Fibroblast of lung (primary cell): ENCODE results near the gene NODAL. TPM values are rescaled to one million over a fixed set of nuclear protein-coding genes. Genes with fewer than 3 reads are reported as not detected.

Experiments
- DNase-seq, 2 donors: peaks; one replicate each; pipeline versions ENCODE4 v3.0.0 to v3.0.0-alpha.2; 2010; ENCODE audit warnings: low read depth in 2 of 2
- H2AFZ ChIP-seq: 2 replicates; pipeline ENCODE4 v1.5.1; 2012; ENCODE audit warnings: low read length, control low read depth, inconsistent platforms
- H3K27ac ChIP-seq: 2 replicates; pipeline ENCODE4 v1.5.1; 2011; ENCODE audit warnings: low read length, control low read depth; ENCODE audit not compliant: insufficient read depth
- H3K27me3 ChIP-seq: 2 replicates; pipeline ENCODE4 v1.5.1; 2011; ENCODE audit warnings: mild to moderate bottlenecking, low read length; ENCODE audit not compliant: control insufficient read depth, insufficient read depth
- H3K36me3 ChIP-seq: 2 replicates; pipeline ENCODE4 v1.5.1; 2011; ENCODE audit warnings: low read length; ENCODE audit not compliant: control insufficient read depth, insufficient read depth
- H3K4me1 ChIP-seq: 2 replicates; pipeline ENCODE4 v1.5.1; 2011; ENCODE audit warnings: low read length; ENCODE audit not compliant: control insufficient read depth, insufficient read depth; ENCODE audit errors: extremely low read depth
- H3K4me2 ChIP-seq: 2 replicates; pipeline ENCODE4 v1.5.1; 2011; ENCODE audit warnings: low read length, control low read depth; ENCODE audit not compliant: insufficient read depth; ENCODE audit errors: extremely low read depth
- H3K4me3 ChIP-seq, 4 experiments: fragments of 200-600 bp in 1 of 4; sonication (generic) in 1 of 4; replicated peaks in 1 of 4; 2 replicates each; pipeline ENCODE4 v1.5.1; 2011 to 2016; ENCODE audit warnings: low read length in 4 of 4, low read depth in 3 of 4, mild to moderate bottlenecking in 3 of 4, control low read depth in 2 of 4, inconsistent platforms in 1 of 4, mixed read lengths in 1 of 4; ENCODE audit not compliant: insufficient read depth in 1 of 4; ENCODE audit errors: control extremely low read depth in 1 of 4
- H3K79me2 ChIP-seq: 2 replicates; pipeline ENCODE4 v1.5.1; 2012; ENCODE audit warnings: mild to moderate bottlenecking, low read length, inconsistent platforms; ENCODE audit not compliant: control insufficient read depth, insufficient read depth
- H3K9ac ChIP-seq: 2 replicates; pipeline ENCODE4 v1.5.1; 2011; ENCODE audit warnings: mild to moderate bottlenecking, low read length, control low read depth; ENCODE audit not compliant: insufficient read depth
- H3K9me3 ChIP-seq: 2 replicates; pipeline ENCODE4 v1.5.1; 2012; ENCODE audit warnings: low read depth, low read length; ENCODE audit not compliant: control insufficient read depth, insufficient read depth
- H4K20me1 ChIP-seq: 2 replicates; pipeline ENCODE4 v1.5.1; 2011; ENCODE audit warnings: low read length; ENCODE audit not compliant: control insufficient read depth, insufficient read depth; ENCODE audit errors: extremely low read depth
- EZH2 ChIP-seq: IDR thresholded peaks from 2 replicates; pipeline ENCODE4 v1.5.1; 2012; ENCODE audit warnings: low read length, control low read depth, mild to moderate bottlenecking; ENCODE audit errors: missing control alignments
- polyA plus RNA-seq, 2 donors: library from polyadenylated mRNA; depleted of rRNA in 1 of 2; stranded (reverse) in 1 of 2; unstranded in 1 of 2; fragments of >200 nt; gene quantifications; 2 replicates each; pipeline ENCODE4 v1.2.1, GENCODE V29; 2011 to 2012; ENCODE audit warnings: missing spikeins in 1 of 2
- total RNA-seq: library from RNA; depleted of rRNA; stranded (reverse); fragments of >200 nt; gene quantifications from 2 replicates; pipeline ENCODE4 v1.2.1, GENCODE V29; 2014
- TF ChIP-seq, protein P1 (sequence below), 2 donors: IDR thresholded peaks in 1 of 2; conservative IDR thresholded peaks in 1 of 2; 1 replicate in 1 of 2; 2 replicates in 1 of 2; pipeline ENCODE4 v1.5.1; 2011 to 2012; ENCODE audit warnings: low read length in 2 of 2, control low read depth in 1 of 2, inconsistent platforms in 1 of 2, low read depth in 1 of 2, mild to moderate bottlenecking in 1 of 2

The NODAL gene
- total and polyA plus RNA-seq, 2 donors (not counting 1 experiment from before 2014, with no cell fraction given): not detected

DNA sequence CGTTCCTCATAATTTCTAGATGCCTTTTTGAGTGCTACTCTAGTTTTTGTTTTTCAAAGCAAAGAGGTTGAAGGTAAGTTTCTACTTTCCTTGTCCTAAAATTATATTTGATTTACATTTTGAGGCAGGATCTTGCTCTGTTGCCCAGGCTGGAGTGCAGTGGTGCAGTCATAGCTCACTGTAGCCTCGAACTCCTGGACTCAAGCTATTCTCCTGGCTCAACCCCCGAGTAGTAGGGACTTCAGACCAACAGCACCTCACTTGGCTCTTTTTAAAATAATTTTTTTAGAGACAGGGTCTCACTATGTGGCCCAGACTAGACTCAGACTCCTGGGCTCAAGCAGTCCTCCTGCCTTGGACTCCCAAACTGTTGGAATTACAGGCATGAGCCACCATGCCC is 22.8 kb downstream of the NODAL start:
- H4K20me1 ChIP-seq: no peaks in the 10 kb centered on the region
- DNase-seq: no peak
- H3K9ac ChIP-seq: no peak overlapping the region
- H3K27ac ChIP-seq: no peak overlapping the region
- H3K9me3 ChIP-seq: no peaks in the 10 kb centered on the region
- H3K4me1 ChIP-seq: peaks cover 10% of the 10 kb centered on the region
- no peak overlapping the region for H2AFZ ChIP-seq
- TF ChIP-seq EZH2: no peak
- TF ChIP-seq, protein P1, sequence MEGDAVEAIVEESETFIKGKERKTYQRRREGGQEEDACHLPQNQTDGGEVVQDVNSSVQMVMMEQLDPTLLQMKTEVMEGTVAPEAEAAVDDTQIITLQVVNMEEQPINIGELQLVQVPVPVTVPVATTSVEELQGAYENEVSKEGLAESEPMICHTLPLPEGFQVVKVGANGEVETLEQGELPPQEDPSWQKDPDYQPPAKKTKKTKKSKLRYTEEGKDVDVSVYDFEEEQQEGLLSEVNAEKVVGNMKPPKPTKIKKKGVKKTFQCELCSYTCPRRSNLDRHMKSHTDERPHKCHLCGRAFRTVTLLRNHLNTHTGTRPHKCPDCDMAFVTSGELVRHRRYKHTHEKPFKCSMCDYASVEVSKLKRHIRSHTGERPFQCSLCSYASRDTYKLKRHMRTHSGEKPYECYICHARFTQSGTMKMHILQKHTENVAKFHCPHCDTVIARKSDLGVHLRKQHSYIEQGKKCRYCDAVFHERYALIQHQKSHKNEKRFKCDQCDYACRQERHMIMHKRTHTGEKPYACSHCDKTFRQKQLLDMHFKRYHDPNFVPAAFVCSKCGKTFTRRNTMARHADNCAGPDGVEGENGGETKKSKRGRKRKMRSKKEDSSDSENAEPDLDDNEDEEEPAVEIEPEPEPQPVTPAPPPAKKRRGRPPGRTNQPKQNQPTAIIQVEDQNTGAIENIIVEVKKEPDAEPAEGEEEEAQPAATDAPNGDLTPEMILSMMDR (conservative IDR thresholded peaks at IDR 0.05 in 1 of 2, IDR thresholded peaks at IDR 0.05 in 1 of 2; ENCODE audit: low read depth in 1 of 2, low read length in 2 of 2): no peak
- H3K27me3 ChIP-seq: no peaks in the 10 kb centered on the region
- H3K36me3 ChIP-seq: peaks cover 7% of the 10 kb centered on the region
- peaks cover 25% of the 10 kb centered on the region for H3K79me2 ChIP-seq
- no peak overlapping the region for H3K4me3 ChIP-seq
- H3K4me2 ChIP-seq: no peak overlapping the region

DNA sequence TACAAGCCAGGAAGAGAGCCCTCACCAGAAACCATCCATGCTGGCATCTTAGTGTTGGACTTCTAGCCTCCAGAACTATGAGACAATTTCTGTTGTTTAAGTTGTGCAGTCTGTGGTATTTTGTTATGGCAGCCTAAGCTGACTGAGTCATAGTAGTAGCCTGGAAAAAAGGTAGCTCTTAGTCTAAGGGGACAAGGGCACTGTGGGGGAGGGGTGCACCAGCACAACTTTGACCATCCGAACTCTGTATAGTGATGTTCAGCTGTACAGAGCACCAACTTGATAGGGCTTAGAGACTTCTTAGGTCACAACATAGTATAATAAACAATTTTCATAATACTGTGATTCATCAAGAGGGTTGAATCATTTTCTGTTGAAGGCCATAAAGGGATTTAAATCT is 23.3 kb downstream of the NODAL start:
- H3K4me3 ChIP-seq: no peak overlapping the region
- peaks cover 27% of the 10 kb centered on the region for H3K79me2 ChIP-seq
- no peaks in the 10 kb centered on the region for H3K9me3 ChIP-seq
- no peaks in the 10 kb centered on the region for H4K20me1 ChIP-seq
- peaks cover 7% of the 10 kb centered on the region for H3K36me3 ChIP-seq
- H3K27me3 ChIP-seq: no peaks in the 10 kb centered on the region
- H3K27ac ChIP-seq: peak overlapping the region; percentile 24
- peaks cover 10% of the 10 kb centered on the region for H3K4me1 ChIP-seq
- TF ChIP-seq, protein P1 (conservative IDR thresholded peaks at IDR 0.05 in 1 of 2, IDR thresholded peaks at IDR 0.05 in 1 of 2; ENCODE audit: low read depth in 1 of 2, low read length in 2 of 2): no peak
- TF ChIP-seq EZH2: no peak
- H3K9ac ChIP-seq: no peak overlapping the region
- peak overlapping the region; percentile 30 for H3K4me2 ChIP-seq
- H2AFZ ChIP-seq: no peak overlapping the region
- DNase-seq: peak; percentile 80 to 83

DNA sequence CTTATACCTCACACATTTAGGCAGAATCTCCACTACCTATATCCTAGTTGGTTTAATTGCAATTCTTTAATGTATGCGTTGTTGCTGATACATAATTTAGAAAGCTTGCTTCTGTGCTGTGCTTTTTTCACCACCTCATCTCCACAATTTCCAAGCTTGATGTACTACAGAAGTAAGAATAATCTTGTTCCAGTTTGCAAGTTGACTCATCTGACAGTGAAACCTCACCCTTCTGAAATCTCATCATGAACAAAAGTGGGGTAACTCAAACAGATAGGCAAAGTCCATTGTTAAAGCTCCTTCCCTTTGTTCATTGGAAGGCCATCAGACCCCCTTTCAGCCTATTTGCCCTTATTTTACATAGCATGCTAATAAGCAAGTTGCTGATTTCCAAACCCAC is 23.9 kb downstream of the NODAL start:
- Histone ChIP-seq H3K4me3 (no peak overlapping the region), H3K4me1 (peaks cover 10% of the 10 kb centered on the region), H3K4me2 (peak overlapping the region; percentile 30), H3K79me2 (peaks cover 32% of the 10 kb centered on the region), H3K9ac (no peak overlapping the region), H4K20me1 (no peaks in the 10 kb centered on the region), H3K36me3 (peaks cover 7% of the 10 kb centered on the region), H2AFZ (no peak overlapping the region), H3K27me3 (no peaks in the 10 kb centered on the region), H3K27ac (peak overlapping the region; percentile 24), H3K9me3 (no peaks in the 10 kb centered on the region)
- peak; percentile 25 to 26 for DNase-seq
- TF ChIP-seq EZH2: no peak
- TF ChIP-seq, protein P1 (conservative IDR thresholded peaks at IDR 0.05 in 1 of 2, IDR thresholded peaks at IDR 0.05 in 1 of 2; ENCODE audit: low read depth in 1 of 2, low read length in 2 of 2): no peak
